MV-4-11 (cell line): Measurements from ENCODE around the gene ADAM15.

Source experiments
- DNase-seq: peaks from one replicate; lab custom pipeline; 2025; lab: John Stamatoyannopoulos, UW

The ADAM15 gene

DNA sequence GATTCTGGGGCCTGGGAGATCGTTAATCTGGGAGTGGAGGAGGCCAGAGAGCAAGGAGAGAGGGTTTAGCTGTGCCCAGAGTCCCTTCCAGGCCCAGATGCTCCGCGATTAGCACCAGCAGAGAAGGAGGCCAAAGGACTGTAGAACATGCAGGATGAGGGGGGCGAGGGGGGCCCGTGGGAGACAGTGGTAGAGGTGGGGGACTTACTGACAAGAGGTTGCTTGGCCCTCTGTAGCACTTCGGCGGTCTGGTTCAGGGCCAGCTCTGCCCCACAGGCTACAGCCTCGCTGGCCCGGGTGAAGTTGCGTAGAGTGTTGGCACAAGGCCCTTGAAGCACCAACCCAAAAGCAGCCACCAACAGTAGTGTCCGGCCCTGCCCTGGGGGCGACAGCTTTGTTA lies 18.2 kb upstream of the ADAM15 start:
- DNase-seq = no peak

DNA sequence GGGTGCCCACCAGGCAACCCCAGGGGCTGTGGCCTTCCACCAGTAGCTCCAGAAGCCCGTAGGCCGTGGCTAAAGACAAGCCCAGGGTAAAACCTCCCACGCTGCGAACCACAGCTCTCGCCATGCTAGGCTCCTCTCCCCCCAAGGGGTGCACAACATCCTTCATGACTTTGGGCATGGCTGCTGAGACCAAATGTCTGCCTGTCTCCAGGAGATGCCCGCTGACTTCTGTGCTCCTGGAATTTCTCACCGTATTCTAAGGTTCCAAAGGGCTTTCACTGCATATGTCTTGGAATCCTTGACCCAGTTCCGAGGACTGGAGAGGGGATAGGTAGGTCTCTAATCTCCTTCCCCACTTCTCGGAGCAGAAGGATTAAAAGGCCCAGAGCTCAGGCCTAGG lies 17.6 kb upstream of the ADAM15 start, which contains the start of the genes DCST1 and DCST2:
Gene DCST1 (plus strand): TSS at position 301 of the 400 bp plus-strand sequence. CDS start 213 bp downstream, outside the sequence.
Gene DCST2 (minus strand): TSS at position 258 of the 400 bp plus-strand sequence. CDS start 80 bp downstream, at position 178.
- no peak for DNase-seq

DNA sequence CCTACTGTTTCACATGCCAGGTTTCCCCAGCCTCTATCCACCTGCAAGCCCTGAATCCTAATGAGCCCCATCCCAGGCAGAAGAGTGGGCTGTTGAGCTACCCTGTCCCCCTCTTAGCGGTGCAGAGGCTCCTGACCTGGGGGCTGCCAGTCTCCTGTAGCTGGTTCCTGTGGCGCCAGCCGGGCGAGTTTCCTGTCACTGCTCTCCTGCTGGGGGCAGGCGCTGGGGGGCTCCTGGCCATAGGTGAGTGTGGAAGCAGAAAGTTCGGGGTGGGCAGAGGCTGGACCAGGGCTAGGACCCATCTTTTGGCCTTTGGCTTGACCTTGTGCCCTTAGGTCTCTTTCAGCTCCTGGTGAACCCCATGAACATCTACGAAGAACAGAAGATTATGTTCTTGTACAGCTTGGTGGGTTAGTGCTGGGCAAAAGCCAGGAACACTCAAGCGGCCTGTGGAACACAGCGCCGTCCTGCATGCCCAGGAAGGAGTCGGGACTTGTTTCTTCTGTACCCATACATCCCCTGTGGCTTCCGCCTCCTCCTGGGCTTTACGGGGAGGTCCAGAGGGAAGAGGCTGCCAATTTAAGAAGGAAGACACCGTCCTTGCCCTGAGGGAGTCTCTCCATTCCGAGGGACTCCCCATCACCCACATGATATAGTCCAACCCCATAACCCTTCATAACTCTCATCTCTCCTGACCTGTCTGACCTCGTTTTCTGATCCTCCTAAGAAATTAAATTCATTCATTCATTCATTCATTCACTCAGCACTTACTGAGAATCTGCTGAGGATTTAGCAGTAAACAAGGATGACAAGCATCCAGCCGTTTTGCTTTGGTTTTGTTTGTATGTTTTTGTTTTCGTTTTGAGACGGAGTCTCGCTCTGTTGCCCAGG lies 16.6 kb upstream of the ADAM15 start:
- DNase-seq = no peak

DNA sequence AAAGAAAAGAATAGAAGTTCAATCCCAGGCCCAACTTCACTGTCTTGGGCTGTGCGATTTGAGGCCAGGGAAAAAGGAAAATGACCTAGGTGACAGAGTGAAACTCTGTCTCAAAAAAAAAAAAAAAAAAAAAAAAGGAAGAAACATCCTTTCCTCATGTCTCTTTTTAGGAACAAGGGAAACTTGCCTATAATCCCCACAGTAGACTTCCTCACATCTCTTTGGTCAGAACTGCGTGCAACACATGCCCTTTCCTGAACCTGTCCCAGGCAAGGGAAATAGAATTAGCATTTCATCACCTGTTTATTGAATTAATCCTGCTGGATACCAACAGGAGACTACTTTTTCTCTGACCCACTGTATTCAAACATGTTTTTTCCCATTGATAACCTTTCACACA lies 15.2 kb upstream of the ADAM15 start:
- DNase-seq = peak; percentile 42

DNA sequence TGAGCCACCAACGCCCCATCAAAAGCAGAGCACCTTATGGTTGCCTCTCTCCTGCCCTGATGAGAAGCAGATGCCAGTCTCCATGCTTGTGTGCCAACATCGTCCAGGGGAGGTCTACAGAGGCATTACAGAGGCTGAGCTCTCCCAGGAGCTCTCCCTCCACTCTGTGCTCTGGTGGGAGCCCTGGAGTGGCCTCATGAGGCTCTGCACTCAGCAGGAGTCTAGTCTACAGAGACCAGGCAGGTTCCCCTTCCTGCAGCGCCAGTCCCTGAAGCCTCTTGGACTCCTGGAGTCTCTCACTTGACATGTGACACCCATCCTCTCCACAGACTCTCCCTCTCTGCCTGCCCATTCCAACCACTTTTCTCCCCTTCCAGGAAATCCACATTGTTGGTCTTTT lies 14.1 kb upstream of the ADAM15 start:
- DNase-seq = no peak

DNA sequence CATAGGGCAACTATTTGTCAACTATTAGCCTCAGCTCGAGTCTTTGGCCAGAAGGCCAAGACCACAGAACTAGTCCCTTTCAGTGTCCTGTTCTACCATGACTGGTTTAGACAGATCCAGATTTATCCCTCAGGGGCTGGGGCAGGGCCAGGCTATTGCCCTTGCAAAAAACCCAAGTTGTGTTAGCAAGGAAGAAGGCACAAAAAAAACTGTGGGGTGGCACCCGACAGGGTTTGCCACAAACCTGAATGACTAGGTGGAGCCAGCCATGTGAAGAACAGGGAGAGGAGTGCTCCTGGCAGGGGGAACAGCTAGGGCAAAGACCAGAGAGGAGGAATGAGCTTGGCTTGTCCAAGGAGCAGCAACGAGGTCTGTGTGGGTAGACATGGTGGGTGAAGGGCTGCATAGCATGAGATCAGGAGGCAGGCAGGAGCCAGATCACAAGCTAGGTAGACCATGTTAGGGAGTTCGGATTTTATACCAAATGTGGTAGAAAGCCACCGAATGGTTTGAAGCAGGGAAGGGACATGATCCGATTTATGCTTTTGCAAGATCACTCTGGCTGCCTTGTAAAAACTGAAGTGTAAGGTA lies 13.2 kb upstream of the ADAM15 start:
- DNase-seq = no peak

DNA sequence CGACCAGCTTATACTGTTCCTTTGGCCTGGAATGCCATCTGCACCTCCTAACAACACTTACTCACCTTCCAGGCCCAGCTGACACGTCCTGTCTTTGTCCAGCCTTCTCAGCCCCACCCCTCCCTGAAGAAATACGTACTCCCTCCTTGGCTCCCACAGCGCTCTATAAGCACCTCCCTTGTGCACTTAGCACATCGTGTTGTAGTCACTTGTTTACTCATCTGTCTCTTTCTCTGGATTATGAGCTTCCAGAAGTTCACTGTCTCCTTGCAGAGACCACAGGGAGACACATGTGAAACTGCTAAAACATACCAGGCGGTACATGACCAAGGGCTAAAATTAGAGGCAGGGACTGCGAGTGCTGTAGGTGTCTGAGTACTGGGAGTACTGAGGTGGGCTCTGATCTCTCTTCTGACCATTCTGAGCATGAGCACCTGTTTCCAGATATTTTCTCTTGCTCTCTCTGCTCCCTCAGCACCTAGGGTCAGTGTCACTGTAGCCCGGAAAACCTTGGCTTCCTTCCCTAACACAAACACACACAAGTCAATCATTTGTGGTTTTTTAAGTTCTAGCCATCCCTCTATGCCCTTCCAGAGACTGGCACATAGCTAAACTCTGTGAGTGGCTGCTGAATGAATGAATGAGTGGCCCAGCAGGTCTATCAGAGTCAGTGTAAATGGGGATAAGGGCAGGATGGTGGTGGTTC lies 12.4 kb upstream of the ADAM15 start:
- peak; percentile 37 for DNase-seq

DNA sequence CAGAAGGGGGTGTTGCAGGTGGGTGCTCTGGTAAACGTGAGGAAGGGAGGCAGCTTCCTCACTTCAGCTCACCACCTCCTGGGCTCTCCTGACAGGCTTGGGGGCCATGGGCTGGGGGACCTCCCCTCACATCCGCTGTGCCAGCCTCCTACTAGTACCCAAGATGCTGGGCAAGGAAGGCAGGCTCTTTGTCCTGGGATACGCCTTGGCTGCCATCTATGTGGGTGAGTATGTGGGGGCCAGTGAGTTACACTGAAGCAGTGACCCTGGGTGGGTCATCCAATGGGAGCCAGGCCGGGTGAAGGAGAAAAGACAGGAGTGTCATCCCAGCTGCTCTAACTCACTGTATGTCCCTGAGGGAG lies 11.8 kb upstream of the ADAM15 start:
- DNase-seq = no peak

DNA sequence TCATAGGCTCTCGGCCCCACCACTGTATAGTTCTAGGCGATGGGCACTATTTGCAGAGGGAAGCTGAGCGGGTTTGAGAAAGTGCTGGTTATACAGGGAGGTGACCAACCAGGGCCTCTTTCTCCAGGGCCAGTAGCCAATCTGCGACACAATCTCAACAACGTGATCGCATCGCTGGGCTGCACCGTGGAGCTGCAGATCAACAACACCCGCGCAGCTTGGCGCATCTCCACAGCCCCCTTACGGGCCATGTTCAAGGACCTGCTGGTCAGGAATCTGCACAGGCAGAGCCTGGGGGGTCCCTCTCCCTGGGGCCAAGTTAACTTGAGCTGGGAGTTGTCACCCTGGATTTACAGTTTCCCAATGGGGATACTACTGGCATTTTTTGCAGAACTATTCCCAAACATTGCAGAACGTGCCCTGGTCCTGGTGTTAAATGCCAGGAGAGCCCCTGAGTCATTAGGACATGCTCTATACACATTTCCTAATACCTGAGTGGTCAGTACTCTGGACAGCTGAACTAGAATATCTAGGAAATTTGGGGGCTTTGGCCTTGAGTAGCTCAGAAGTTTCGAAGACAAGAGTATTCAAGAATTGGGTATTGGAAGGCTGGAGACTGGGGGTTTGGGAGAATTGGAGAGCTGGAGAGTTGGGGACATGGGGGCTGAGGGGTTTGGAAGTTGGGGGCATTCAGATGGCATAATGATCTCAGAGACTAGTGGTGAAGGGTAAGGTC lies 10.6 kb upstream of the ADAM15 start:
- no peak for DNase-seq

DNA sequence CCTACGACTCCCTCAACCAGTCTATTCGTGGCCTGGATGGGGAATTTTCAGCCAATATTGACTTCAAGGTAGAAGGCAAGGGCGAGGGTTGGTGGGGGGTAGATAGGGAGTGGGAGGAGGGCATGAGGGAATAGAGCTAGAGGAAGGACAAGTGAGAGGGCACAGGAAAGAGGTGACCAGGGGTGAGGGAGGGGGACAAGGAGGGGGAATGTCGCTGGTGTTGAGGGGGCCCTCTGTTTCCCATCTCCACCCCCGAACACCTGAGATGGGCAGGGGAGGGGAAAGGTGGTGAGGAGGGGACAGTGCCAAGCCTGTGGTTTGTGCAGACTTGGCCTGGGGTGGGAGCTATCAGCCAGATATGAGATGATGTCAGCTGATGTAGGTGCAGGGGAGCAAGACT lies 8.3 kb upstream of the ADAM15 start:
- DNase-seq = no peak

DNA sequence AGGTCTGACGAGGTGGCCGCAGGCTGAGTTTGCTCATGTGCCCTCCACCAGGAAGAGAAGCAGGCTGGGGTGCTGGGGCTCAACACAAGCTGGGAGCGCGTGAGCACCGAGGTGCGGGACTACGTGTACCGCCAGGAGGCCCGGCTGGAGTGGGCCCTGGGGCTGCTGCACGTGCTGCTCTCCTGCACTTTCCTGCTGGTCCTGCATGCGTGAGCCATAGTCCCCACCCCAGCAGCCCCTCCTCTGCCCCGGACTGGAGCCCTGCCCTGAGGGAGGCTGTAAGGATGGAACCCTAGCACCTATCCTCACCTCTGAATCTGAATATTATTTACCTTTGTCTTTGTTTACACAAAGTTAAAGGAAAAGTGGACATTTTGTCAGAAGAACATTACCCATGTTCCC lies 7.8 kb upstream of the ADAM15 start:
- DNase-seq = no peak

DNA sequence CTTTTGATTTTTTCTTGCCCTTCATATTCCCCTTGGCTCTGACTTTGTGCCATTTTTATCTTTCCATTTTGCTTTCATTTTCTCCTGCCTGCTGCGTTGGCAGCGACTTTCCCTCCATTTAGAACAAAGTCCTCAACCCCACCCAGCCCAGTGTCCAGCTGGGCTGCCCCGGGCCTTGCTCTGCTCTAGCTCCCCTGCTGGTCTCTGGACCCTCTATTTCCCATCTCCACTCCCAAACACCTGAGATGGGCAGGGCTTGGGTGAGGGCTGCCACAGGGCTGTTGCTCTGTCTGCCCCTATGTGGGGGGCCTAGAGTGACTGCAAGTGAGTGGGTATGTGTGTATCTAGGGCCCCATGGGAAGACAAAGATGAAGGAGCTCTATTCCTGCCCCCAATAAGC lies 7.3 kb upstream of the ADAM15 start:
- DNase-seq = no peak

DNA sequence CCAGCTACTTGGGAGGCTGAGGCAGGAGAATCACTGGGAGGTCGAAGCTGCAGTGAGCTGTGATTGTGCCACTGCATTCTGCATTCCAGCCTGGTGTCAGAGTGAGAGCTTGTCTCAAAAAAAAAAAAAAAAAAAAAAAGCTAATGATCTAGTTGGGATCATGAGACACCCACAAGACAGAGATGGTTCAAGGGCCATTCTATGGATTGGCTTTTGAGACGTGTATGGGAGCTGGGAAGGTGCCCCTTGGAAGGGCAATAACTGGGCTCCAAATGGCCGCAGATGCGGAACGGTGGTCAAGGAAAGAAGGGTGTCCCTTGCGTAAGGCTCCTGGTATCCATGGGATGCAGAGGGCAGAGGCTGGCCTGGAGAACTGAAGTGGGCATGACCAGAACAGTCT lies 6.8 kb upstream of the ADAM15 start:
- DNase-seq = no peak

DNA sequence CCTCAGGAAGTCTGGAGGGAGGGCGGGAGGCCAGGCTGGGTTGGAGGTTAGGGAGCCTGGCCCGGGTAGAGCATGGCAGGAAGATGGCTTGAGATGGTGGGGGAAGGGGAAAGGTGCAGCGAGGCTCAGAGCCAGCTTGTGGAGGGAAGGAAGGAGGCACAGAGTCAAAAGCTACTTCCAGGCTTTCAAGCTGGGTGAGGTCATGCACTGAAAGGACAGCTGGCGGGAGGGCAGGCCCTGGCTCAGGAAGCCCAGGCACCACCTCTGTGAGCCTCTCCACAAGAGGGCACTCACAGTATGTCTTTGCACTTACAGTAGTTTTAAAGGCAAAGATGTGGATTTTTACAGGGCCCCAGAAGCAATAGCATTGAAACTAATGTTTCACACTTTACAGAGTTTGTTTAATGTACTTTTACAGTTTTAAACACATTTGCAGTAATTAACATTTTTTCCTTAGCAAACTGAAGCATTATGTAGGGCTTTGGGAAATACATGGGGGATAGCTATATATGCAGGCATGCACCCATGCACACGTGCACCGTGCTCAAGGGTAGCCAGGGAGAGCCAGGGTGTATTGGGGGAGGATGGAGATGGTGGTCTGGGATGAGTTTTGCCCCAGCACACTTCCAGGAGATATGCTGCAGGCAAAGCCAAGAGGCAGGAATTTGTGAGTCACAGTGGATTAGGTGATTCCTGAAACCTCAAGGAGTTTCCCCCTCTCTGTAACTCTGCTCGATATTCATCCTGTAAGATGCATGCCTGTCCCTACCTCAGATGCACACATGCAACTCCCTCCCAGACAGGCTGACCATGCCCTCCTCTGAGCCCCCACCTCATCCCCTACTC lies 6.1 kb upstream of the ADAM15 start:
- peak; percentile 84 for DNase-seq

DNA sequence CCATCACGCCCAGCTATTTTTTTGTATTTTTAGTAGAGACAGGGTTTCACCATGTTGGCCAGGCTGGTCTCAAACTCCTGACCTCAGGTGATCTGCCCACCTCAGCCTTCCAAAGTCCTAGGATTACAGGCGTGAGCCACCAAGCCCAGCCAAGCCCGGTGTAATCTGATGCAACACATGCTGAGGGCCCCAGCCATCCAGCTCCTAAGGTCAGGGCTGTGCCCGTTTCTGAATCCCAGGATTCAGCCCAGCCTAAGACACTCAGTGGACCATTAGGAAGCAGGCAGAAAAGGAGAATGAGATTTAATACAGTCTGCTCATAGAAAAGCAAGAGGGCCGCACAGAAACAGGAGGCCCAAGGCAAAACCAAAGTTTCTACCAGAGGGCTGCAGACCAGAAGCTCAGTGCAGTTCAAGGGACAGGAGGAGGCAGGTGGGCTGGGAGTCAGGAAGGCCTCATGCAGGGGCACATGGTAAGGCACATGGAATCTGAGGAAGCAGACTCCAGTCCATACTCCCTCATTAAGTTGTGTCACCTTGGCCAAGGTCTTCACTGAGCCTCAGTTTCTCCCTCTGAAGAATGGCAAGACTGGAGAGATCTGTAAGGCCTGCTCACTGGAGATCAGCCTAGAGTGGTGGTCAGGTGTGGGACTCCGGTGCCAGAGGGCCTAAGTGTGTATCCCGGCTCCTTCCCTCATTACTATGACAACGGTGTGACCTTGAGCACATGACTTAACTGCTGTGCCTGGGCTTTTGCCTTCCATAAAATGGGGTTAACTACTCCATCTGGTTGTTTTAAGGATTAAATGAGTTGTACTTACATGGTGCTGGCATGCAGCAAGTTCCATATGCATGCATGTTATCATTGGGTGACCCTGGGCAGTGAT lies 2.4 kb upstream of the ADAM15 start:
- no peak for DNase-seq

DNA sequence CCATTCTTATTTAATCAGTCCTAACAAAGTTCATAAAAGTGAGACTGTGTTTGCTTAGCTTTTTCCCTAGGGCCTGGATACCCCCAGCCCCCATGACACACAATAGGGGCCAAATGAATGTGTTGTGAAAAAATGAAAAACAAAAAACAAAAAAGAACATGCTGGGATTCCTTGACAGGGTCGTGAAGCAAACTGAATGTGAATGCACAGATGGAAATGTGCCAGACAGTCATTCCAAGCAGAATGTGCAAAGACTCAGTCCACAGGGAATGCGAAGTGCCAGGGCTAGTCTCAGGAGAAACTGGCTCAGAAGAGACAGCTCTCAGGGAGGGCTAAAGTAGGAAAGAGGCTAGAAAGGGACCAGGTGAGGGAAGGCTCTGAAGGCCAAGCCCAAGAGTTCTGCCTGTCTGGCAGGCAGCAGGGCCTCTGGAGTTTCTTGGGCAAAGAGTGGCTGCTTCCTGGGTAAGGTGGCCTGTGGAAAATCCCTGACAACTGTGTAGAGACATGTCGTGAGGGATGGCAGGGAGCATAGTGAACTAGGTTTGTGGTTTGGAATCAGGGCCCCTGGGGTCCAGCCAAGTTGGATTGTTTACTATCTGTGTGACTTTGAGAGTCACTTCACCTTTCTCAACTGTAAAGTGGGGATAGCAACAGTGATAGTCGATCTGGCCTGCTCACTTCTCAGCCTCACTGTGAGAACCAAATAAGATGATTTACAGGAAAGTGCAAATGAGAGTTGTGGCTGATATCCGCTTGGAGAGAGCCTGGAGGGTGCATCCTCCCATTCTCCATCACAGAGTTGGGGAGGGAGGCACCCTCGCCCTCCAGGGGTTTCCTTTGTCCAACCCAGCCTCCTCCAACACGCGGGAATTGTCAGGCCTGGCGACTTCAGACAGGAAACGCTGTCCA lies 1.2 kb upstream of the ADAM15 start:
- no peak for DNase-seq

DNA sequence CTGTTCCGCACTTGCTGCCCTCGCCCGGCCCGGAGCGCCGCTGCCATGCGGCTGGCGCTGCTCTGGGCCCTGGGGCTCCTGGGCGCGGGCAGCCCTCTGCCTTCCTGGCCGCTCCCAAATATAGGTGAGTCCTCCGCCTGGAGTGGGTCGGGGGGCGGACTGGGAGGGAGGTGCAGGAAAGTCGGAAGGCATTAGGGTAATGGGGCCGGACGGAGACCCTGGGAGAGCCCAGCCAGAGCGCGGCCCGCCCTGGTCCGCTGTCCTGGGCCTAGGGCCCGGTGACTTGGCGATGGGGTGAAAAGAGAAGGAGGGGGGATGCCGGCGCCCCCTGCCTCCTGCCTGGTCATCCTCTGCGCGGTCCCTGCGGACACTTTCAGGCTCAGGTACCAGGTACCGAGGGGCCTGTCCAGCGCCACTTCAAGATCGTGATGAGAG lies 243 bp downstream of the ADAM15 start:
- no peak for DNase-seq

DNA sequence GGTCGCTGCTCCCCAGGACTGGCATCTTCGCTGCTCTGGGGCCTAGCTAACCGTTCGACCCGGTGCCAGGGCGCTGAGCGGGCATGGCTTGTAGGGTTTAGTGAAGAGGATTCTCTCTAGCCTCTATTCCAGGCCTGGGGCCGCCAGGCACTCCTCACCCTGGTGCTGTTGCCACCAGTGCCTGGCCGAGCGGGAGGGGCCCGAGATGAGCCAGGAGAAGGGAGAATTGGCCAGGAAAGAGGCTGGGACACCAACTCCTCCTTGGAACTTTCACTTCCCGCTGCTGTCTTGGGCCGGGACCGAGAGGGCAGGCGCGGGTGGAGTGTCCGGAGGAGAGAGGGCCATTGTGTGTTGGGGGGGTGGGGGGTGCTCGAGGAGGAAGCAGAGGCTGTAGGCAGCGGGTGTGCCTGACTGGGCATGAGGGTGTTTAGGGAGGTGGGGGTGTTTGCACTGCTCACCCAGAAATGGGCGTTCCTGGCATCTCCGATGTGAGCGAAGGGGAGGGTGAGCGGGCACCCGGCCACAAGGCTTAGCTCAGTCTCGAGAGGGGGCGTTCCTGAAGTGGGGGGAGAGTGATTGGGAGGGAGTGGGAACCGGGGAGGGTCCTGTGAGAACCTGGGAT lies 772 bp downstream of the ADAM15 start:
- DNase-seq = no peak
